ENCODE data around the gene IRX1.

Gene IRX1

GRCh38 chr5:3650868-3651267 lies 55.2 kb downstream of the IRX1 start:
- no peak for DNase-seq (ENCODE audit: low read depth)

Data from fibroblast of the conjunctiva (primary cell).